HG03064 (cell line): ENCODE results near the gene RUVBL2.
"Not testable (repeated sequence)": the region's sequence is repeated elsewhere in the genome, so short reads cannot be mapped to it uniquely, and the experiment has no call there.

Source experiments
- ATAC-seq: cut with Tn5 transposase; IDR thresholded peaks from one replicate; pipeline ENCODE4 v1.9.1; 2021; ENCODE audit warnings: low read depth; ENCODE audit not compliant: unreplicated experiment

Gene RUVBL2

GRCh38 chr19:49038557-49039276 is 45.0 kb downstream of the RUVBL2 start:
- not testable (repeated sequence) for ATAC-seq

- not testable (repeated sequence) for ATAC-seq
Measured at GRCh38 chr19:49039736-49040135, 46.0 kb downstream of the RUVBL2 start.

GRCh38 chr19:49042177-49042576 is 48.5 kb downstream of the RUVBL2 start:
- no peak for ATAC-seq

GRCh38 chr19:49042666-49043065 is 49.0 kb downstream of the RUVBL2 start:
- not testable (repeated sequence) for ATAC-seq

- not testable (repeated sequence) for ATAC-seq
Measured at GRCh38 chr19:49043548-49043947, 49.9 kb downstream of the RUVBL2 start, which contains the start of gene CGB5. Gene CGB5 (plus strand): TSS chr19:49043848. CDS start chr19:49044210, 362 bp downstream.

- not testable (repeated sequence) for ATAC-seq
Measured at GRCh38 chr19:49049011-49049410, 55.3 kb downstream of the RUVBL2 start, which contains the start of gene CGB8. Gene CGB8 (minus strand): TSS chr19:49049111. CDS start chr19:49048739, 372 bp downstream.

GRCh38 chr19:49049834-49050233 is 56.1 kb downstream of the RUVBL2 start:
- ATAC-seq, result not testable (repeated sequence)

GRCh38 chr19:49050376-49051033 is 56.8 kb downstream of the RUVBL2 start:
- ATAC-seq, result not testable (repeated sequence)

- ATAC-seq, result no peak
Measured at GRCh38 chr19:49056101-49056901, 62.6 kb downstream of the RUVBL2 start.

GRCh38 chr19:49056902-49057596 is 63.4 kb downstream of the RUVBL2 start:
- ATAC-seq, result not testable (repeated sequence)

- ATAC-seq, result no peak
Measured at GRCh38 chr19:49057636-49058234, 64.0 kb downstream of the RUVBL2 start, which contains the start of gene CGB7. Gene CGB7 (minus strand): TSS chr19:49057749. CDS start chr19:49055375, 2,374 bp downstream.

- no peak for ATAC-seq
Measured at GRCh38 chr19:49058562-49058961, 64.9 kb downstream of the RUVBL2 start.

GRCh38 chr19:49059053-49059452 is 65.4 kb downstream of the RUVBL2 start:
- no peak for ATAC-seq

GRCh38 chr19:49061000-49061399 is 67.3 kb downstream of the RUVBL2 start:
- ATAC-seq, result no peak

- ATAC-seq, result no peak
Measured at GRCh38 chr19:49061445-49061844, 67.8 kb downstream of the RUVBL2 start.

GRCh38 chr19:49064029-49064629 is 70.4 kb downstream of the RUVBL2 start:
- ATAC-seq, result no peak

GRCh38 chr19:49064768-49065611 is 71.3 kb downstream of the RUVBL2 start, which contains the start of gene NTF4:
Gene NTF4 (minus strand): TSS chr19:49064818. CDS start chr19:49061997, 2,821 bp downstream.
- ATAC-seq, result no peak
